Measurements from ENCODE around the gene RPS27.

Gene RPS27

DNA sequence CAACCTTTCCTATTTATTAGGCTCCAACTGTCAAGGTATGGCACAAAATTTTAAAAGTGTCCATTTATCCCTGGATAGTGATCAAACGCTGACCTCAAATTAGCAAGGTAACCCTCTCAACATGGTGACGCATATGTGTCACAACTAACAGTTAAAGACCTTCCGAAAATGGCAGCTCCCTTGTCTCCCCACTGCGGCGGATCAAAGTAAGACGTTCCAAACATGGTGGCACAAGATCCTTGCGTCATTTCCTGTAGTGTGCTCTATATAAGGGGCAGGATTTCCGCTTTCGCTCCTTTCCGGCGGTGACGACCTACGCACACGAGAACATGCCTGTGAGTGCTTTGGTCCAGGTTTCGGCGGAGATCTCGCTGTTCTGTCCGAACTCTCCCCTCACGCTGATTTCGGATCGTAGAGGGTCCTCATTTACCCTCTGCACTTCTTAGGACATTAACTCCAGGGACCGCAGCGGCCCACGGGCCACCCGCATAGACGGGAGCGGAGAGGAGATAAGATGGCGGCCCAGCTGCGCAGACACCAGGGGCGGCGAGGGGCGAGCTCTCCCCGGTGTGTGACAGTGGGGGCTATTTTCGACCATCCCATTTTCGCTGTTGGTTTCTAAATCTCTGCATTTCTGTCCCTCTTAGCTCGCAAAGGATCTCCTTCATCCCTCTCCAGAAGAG is at the start of gene RPS27:
RPS27 (plus strand) TSS at position 295 of the 683 bp plus-strand sequence; CDS start at position 330, 35 bp downstream.
- 0 out of 2 replicates have a peak, but pooled peaks have one; percentile 23 for TF ChIP-seq Cebpa-rat (IDR thresholded peaks at IDR 0.05)
- H3K9me3 ChIP-seq, result no peaks in the 10 kb centered on the region
- H3K4me3 ChIP-seq, result peak within 1 kb of the TSS; percentile 85
- peaks cover 51% of the 10 kb centered on the region for H3K4me1 ChIP-seq
- peak within 1 kb of the TSS; percentile 99 for H3K9ac ChIP-seq
- peak within 1 kb of the TSS; percentile 91 for H3K4me2 ChIP-seq
- peak within 1 kb of the TSS; percentile 99 for H3K27ac ChIP-seq
- peaks cover 40% of the 10 kb centered on the region for H3K36me3 ChIP-seq
- H3K27me3 ChIP-seq, result no peaks in the 10 kb centered on the region
- H4K20me1 ChIP-seq, result peaks cover 25% of the 10 kb centered on the region

DNA sequence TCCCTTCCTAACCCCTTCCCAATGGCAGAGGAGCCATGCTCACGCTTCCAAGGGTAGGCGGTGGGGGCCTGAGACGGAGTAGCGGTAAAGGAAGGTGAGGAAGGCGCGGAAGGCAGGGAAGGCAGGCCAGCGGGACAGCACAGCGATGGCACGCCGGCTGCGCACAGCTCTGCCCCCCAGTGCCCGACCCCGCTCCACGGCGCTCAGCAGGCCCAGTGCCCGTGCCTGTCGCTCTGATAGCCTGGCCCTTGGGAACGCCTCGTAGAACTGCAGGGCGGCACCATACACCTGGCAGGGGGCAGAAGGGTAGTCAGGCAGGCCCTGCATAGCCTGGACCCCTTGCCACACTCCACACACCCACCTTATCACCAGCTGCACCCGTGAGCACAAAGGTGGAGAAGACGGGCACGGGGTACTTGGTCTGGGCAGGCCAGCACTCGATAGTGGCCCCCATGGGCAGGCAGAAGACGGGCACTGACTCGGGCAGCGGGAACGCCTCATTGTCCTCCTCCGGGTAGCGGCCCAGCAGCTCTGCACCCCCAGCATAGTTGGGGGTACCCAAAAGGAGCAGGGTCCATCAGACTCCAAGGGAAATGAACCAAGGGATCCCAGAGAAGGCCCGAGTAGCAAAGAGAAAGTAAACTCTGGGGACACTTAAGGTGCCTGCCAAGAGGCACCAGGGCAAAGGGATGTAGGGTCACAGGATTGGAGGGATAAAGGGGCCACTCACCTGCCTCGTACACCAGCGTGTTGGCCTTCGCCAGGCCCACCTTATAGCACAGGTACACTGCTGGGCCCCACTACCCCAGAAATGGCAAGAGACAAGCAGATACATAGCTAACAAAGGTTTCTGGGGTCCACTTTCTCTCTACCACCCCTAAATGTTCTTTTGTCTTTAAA is 48.5 kb upstream of the RPS27 start:
- Histone ChIP-seq H3K36me3 (peaks cover 73% of the 10 kb centered on the region), H3K9me3 (no peaks in the 10 kb centered on the region), H3K4me1 (peaks cover 44% of the 10 kb centered on the region), H3K27ac (0 out of 2 replicates have a peak overlapping the region, but pooled peaks have one; percentile 9), H4K20me1 (peaks cover 15% of the 10 kb centered on the region), H3K27me3 (no peaks in the 10 kb centered on the region), H3K9ac (no peak overlapping the region), H3K4me3 (no peak overlapping the region), H3K4me2 (no peak overlapping the region)
- no peak for TF ChIP-seq Cebpa-rat (IDR thresholded peaks at IDR 0.05)

DNA sequence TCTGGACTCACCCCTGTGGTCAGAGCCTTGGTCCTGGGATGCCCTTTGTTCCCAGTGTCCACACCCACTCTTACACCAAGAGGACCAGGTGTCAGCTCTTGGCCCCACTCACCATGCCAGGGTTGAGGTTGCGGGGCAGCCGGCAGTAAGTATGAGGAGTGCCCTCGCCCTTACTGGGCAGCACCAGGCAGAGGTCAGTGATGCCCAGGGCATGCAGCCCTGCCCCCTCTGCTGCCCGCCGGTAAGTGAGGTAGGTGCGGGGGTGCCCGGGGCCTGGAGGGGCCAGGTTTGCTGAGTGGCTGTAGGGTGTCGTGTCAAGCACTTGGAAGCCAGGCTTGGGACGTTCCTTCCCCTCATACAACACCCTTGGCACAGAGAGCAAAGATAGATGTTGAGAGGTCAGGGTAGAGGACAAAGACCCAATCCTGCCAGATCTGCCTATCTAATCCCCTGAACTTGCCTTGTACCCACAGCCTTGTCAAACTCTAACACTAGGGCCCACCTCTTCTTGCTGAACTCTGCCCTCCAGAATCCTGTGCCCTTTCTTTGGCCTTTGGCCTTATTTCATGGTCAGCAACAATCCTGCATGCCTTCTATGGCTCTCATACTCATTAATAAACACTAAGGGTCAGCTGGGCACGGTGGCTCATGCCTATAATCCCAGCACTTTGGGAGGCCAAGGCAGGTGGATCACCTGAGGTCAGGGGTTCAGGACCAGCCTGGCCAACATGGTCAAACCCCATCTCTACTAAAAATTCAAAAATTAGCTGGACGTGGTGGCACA is 47.6 kb upstream of the RPS27 start:
- H3K9ac ChIP-seq, result no peak overlapping the region
- TF ChIP-seq Cebpa-rat (IDR thresholded peaks at IDR 0.05), result no peak
- 0 out of 2 replicates have a peak overlapping the region, but pooled peaks have one; percentile 9 for H3K27ac ChIP-seq
- H3K4me2 ChIP-seq, result no peak overlapping the region
- peaks cover 47% of the 10 kb centered on the region for H3K4me1 ChIP-seq
- H3K27me3 ChIP-seq, result no peaks in the 10 kb centered on the region
- peaks cover 73% of the 10 kb centered on the region for H3K36me3 ChIP-seq
- H3K9me3 ChIP-seq, result no peaks in the 10 kb centered on the region
- H4K20me1 ChIP-seq, result peaks cover 15% of the 10 kb centered on the region
- no peak overlapping the region for H3K4me3 ChIP-seq

DNA sequence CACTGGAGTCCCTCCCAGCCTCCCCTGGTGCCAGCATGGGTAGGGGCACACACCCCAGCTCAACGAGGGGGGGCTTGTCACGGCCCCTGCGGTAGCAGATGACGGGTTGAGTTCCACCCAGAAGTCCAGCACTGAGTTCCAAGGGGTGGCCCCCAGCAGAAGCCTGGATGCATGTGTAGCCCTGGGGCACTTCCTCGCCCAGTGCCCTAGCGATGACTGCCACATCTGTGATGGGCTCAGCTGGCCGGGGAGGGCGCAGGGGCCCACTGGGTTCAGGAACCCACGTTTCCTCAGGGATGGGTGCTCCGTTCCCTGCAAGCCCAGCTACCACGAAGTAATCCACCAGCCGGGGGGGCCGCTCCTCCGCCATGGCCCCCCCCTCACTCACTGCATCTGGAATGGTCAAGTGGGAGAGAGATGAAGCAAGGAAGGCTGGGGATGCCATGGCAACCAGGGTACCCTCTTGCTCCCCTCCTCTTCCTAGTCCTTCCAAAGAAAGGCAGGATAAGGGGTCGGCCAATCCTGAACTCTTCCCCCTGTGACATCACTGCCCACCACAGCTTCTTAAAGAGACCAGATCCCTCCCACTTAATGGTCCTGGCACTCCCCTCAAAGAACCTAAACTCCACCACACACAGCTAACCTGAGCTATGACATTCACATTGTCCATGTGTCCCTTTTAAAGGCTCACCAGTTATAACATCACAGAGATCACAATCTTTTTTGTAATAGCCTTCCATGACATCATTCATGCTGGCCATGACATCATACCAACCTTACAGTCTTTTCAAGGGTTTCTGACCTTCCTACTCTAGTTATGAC is 46.3 kb upstream of the RPS27 start:
- Histone ChIP-seq H4K20me1 (peaks cover 15% of the 10 kb centered on the region), H3K4me1 (peaks cover 47% of the 10 kb centered on the region), H3K27me3 (no peaks in the 10 kb centered on the region), H3K36me3 (peaks cover 73% of the 10 kb centered on the region), H3K4me2 (peak overlapping the region; percentile 97), H3K9ac (peak overlapping the region; percentile 99), H3K27ac (peak overlapping the region; percentile 100), H3K9me3 (no peaks in the 10 kb centered on the region), H3K4me3 (peak overlapping the region; percentile 92)
- TF ChIP-seq Cebpa-rat (IDR thresholded peaks at IDR 0.05), result no peak

- no peaks in the 10 kb centered on the region for H3K27me3 ChIP-seq
- H3K9ac ChIP-seq, result peak overlapping the region; percentile 99
- H3K4me3 ChIP-seq, result peak overlapping the region; percentile 92
- H3K27ac ChIP-seq, result peak overlapping the region; percentile 100
- H4K20me1 ChIP-seq, result peaks cover 15% of the 10 kb centered on the region
- H3K9me3 ChIP-seq, result no peaks in the 10 kb centered on the region
- peaks cover 73% of the 10 kb centered on the region for H3K36me3 ChIP-seq
- H3K4me2 ChIP-seq, result peak overlapping the region; percentile 97
- TF ChIP-seq Cebpa-rat (IDR thresholded peaks at IDR 0.05), result no peak
- H3K4me1 ChIP-seq, result peaks cover 51% of the 10 kb centered on the region
These were observed 45.8 kb upstream of the RPS27 start for GRCh38 chr1:153944827-153945117.

- H3K4me1 ChIP-seq, result peaks cover 56% of the 10 kb centered on the region
- peak overlapping the region; percentile 99 for H3K9ac ChIP-seq
These were observed 45.3 kb upstream of the RPS27 start for GRCh38 chr1:153945131-153945794.

GRCh38 chr1:153945795-153946621 is 44.6 kb upstream of the RPS27 start:
- peak overlapping the region; percentile 100 for H3K27ac ChIP-seq
- no peaks in the 10 kb centered on the region for H3K27me3 ChIP-seq
- H3K9ac ChIP-seq, result peak overlapping the region; percentile 99
- peak overlapping the region; percentile 92 for H3K4me3 ChIP-seq
- H3K4me1 ChIP-seq, result peaks cover 57% of the 10 kb centered on the region
- no peak for TF ChIP-seq Cebpa-rat (IDR thresholded peaks at IDR 0.05)
- H3K9me3 ChIP-seq, result no peaks in the 10 kb centered on the region
- H3K36me3 ChIP-seq, result peaks cover 73% of the 10 kb centered on the region
- H3K4me2 ChIP-seq, result peak overlapping the region; percentile 97
- peaks cover 3% of the 10 kb centered on the region for H4K20me1 ChIP-seq

More at GRCh38 chr1:153945131-153945794, 45.3 kb upstream of the RPS27 start:
- Histone ChIP-seq H3K27ac (peak overlapping the region; percentile 100), H3K4me2 (peak overlapping the region; percentile 97), H3K27me3 (no peaks in the 10 kb centered on the region), H3K36me3 (peaks cover 73% of the 10 kb centered on the region), H3K9me3 (no peaks in the 10 kb centered on the region), H4K20me1 (peaks cover 10% of the 10 kb centered on the region), H3K4me3 (peak overlapping the region; percentile 92)
- TF ChIP-seq Cebpa-rat (IDR thresholded peaks at IDR 0.05), result no peak
